Bone marrow (tissue), 2 donors: ENCODE results near the gene PEG3.
"Not testable (repeated sequence)": the region's sequence is repeated elsewhere in the genome, so short reads cannot be mapped to it uniquely, and the experiment has no call there.

Experiments
- DNase-seq, 2 donors: peaks; one replicate each; lab custom pipeline; 2025; lab: John Stamatoyannopoulos, UW

Gene PEG3

DNA sequence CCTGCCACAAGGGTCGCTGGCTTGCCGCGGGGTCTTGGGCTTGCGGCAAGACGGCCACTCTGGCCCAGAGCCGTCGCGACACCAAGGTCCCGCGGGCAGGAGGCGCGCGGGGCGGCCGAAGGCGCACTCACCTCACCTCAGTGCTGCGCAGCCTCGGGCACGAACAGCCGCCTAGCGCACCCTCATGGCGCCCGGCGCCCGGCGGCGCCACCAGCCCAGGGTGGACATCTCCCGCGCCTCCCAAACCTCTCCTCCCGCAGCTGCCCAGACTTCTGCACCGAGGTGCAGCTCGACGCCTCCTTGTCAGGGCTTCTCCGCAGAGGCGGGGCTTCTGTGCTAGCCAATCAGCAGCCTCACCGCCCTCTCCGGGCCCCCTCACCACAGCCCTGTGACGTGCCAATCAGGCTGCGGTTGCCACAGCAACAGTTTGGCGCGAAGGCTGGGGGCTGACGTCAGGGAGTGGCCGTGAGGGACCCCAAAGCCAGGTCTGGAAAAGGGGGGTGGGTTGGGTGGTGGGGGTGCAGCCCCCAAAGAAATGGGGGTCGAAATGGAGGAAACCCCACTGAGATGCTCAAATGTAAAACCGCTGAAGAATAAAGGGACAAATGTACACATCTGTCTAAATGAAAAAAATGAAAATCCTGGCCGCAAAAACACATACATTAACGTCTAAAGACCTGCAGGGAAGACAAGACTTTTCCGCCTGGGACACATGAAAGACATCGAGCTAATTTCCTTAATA is at the start of gene PEG3, which contains the start of gene ZIM2:
TSS of gene PEG3 (minus strand) at position 276 of the 742 bp plus-strand sequence. CDS start 16,071 bp downstream, outside the sequence.
TSS of gene ZIM2 (minus strand) at position 276 of the 742 bp plus-strand sequence. CDS start 16,449 bp downstream, outside the sequence.
- DNase-seq, result no peak

DNA sequence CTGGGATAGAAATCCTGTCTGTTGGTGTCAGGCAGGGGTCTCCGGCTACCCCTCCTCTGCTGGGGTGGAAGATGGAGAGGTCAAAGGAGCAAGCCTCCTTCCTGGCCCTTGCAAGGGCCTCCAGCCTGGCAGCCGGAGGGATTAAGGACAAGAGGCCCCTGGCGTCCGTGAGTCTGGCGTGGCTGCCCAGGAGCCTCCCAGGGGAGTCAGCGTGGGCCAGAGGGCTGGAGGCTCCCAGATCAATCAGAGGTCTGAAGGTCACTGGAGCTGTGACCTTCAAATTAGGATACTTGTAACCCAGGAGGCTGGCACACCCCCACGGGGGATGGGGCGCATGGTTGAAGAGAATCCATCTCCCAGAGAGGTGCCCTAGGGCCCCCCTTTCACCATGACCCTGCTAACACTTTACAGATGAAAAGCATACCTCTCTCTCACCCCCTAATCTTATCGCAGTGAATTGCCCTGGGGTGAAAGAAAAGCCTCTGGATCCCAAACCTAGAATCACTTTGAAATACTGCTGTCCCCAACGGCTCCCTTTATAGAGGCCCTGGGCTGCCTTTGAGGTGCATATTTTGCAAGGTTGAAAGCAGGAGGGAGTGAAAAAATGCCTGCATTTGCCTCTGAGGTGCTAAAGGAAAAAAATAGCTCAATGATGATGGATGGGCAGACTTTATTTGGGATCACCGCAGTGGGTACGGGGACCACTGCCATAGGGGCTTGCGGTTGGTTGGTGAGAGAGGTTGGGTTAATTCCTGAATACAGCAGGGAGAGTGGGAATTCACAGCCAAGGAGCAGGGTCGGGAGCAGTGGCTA is 44.9 kb upstream of the PEG3 start:
- no peak for DNase-seq

DNA sequence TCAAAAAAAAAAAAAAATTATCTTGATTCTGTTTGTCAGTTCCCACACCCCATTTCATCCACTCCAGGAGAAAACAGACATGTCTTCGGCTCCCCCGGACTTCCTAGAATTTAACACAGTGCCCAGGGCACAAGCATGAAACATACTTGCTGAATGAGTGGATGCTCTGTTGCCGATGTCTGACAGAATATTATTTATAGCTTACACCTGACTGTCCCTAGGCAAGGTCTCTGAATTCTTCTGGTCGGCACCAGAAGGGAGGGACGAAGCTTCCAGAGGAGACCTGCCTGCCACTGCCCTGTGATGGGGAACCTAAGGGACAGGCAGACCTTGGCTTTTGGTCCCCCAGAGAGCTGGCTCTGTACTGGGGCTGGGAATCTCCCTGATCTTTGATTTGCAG is 43.9 kb upstream of the PEG3 start:
- no peak for DNase-seq

DNA sequence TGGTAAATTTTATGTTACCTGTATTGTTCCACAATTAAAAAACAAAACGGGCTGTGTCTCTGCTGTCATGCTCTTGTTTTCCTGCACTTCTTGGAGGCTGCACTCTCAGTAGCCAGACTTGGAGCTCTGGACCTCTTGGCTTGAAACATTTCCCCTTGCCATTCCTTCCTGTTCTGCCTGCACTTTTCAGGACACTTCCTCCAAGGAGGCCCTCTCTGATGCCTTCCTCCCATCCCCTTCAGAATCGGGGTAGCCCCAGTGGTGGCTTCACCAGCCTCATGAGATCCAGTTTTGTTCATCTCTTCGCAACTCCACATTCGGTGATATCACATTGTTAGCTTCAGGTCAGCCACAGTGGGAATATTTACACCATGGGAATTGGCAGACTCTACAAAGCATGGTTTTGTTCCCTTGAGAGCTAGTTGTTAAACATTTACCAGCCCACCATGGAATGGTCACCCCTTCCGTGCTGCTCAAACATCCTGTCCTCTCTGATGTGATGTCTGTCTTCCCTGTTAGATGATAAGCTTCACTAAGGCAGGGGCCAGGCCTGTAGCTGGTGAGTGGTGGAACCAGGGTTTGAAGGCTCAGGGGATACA is 40.2 kb upstream of the PEG3 start:
- no peak for DNase-seq

DNA sequence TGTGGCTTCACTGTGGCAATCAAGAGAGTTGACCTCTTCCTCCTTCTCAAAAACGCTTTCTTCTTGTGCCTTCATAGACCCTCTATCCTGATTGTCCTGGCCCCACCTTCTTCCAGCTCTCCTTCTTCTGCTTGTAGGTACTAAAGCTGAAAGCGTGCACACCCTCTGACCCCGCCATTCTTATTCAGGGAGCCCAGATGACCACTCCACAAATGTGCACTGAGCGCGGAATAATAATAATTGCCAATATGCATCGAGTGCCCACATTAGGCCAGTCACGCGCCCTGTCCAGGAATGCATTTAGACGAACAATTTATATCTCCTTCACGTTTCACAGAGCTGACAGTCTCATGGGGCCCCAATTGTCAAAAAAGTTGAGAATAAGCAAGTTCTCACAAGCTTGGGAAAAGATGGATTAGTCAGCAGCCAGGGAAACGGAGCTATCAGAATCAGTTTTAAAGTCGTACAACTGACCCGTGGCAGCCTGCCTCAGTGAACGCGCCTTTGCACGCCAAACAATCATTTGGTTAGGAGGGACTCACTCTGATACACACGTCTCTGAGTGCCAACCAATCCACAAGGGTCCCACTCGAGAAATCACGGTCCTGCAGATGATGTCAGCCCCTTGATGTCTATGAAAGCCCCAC is 36.7 kb upstream of the PEG3 start:
- no peak for DNase-seq

DNA sequence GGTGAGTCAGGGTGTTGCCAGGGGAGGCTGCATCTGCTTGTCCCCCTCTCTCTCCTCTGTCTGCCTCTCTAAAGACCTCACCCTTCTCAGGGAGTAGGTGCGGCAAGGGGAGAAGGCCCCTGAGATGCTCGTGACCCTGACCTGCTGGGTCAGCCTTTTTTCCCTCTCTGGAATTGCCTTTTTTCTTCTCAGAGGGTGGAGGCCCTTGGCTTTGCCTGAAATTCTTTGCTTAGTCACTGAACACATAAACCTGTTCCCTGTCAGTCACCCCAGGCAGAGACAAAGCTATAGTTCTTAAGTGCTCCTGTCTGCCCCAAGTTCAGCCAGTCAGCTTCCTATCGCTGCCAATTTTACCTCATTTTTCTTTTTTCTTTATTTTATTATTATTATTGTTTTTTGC is 35.2 kb upstream of the PEG3 start:
- no peak for DNase-seq

DNA sequence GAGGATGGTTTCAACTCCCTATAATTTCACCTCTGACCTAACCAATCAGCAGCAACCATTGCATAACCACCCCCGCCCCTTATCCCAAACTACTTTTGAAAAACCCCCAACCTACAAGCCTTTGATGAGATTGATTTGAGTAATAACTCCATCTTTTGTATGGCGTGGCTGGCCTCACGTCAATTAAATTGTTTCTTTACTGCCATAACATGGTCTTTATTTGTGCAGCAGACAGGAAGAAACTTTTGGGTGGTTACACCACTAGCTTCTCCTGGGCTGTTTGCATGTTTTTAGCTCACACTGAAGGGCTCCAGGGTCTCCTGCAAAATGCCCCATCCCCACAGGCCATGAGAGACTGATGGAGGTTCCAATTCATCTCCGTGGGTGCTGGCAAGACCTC is 34.0 kb upstream of the PEG3 start:
- DNase-seq, result no peak

DNA sequence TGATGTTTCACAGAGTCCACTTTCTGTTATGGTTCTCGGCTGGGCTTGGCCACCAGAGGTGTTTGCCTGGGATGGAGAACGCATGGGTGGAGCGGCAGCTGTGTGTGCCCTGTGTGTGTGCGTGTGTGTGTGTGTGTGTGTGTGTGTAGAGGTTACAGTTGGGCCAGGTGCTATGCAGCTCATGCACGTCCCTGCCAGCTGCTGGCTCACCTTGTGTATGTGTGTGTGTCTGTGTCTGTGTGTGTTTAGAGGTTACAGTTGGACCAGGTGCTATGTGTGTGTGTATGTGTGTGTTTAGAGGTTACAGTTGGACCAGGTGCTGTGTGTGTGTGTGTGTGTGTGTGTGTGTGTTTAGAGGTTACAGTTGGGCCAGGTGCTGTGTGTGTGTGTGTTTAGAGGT is 33.0 kb upstream of the PEG3 start:
- DNase-seq, result no peak

DNA sequence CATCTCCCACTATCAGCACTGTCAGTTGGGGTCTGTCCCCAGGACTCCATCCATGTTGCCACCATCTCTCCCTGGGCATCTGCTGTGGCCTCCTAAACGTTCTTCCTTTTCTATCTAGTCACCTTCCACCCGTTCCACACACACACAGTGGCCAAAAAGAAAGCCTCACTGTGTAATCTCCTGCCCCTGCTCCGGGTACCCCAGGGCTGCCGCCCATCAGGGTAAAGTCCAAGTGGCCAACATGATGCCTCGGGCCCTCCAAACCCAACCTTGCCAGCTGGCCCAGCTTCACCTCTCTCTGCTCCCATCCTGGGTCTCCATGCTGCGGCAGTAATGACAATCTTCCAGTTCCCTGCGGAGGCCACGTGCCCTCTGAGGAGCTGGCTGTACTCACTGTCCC is 29.4 kb upstream of the PEG3 start:
- DNase-seq, result no peak

DNA sequence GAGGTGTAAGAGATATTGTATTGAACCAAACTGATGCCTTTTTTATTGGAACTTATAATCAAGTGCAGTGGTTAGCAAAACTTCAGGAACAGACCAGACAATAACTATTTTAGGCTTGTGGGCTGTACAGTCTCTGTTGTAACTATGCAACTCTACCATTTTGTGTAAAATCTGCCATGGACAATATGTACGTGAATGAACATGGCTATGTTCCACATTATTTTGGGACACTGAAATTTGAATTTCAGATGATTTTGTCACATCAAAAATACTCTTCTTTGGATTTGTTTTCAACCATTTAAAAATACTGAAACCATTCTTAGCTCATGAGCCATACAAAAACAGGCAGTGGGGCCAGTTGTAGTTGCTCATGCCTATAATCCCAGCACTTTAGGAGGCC is 27.9 kb upstream of the PEG3 start:
- no peak for DNase-seq

DNA sequence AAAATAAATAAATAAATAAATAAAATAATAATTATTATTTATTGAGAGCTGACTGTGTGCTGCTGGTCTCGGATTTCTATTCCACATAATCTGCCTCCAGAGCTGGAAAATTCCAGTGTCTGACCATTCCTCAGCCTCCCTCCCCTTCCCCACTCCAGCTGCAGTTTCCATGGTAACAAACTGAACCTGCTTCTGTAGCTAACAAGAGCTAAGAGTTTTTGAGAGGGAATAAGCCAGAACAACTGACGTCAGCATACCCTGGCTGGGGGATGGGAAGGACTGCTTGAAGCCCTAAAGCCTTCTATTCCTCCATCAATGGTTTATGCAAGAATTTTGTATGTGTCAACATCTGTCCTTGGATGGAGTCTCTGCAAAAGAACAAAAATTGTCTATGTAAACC is 26.0 kb upstream of the PEG3 start:
- DNase-seq, result no peak

DNA sequence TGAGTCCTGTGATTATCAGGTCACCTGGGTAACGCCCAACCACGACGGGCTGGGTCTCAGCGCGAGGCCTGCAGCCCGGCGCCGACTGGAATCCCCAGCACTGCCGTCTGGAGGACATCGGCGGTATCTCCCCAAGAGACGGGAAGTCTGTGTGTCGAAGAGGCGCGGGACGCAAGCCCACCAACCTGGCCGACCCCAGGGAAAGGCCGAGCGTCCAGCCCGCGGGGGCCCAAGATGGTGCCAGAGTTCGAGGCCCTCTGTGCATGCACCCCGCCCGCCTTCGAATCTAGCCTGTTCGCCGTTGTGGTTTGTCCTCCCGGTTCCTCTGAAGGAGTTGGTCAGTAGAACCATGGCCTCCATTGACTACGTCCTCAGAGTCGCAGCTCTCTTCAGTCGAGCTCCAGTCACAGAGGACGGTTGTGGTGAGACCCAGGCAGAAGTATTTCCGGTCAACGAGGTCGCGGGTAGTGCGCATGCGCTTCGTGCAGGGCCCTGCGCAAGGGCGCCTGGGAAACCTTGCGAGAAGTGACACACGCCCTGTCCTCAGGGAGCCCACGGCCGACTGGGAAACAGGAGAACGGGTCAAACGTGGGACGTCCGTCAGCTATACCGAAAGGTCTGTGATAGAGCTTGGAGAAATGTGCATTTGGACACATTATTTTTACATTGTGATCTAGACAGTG is 24.1 kb upstream of the PEG3 start:
- no peak for DNase-seq

DNA sequence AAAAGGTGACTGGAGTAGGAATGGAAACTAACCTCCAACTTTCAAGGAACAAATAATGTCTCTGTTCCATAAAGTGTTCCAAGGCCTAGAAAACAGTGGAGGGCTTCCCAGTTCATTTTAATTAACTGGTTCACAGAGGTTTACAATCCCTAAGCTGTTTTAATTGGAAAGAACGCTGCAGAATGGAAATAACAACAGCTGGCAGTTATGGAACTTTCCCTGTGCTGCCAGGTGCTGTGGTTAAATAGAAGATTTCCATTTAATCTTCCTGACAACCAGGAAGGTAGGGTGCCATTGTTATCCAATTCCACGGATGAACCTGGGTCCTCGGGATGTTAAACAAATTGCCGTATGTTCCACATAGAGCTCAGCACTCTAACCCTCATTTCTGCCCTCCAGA is 22.2 kb upstream of the PEG3 start:
- DNase-seq, result no peak

DNA sequence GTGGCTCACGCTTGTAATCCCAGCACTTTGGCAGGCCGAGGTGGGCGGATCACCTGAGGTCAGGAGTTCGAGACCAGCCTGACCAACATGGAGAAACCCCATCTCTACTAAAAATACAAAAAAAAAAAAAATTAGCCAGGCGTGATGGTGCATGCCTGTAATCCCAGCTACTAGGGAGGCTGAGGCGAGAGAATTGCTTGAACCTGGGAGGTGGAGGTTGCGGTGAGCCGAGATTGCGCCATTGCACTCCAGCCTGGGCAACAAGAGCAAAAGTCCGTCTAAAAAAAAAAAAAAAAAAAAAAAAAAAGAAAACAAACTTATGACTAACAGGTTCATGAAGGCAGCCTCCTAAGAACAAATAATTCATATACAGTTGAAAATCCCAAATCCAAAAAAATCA is 19.9 kb upstream of the PEG3 start:
- not testable (repeated sequence) for DNase-seq

DNA sequence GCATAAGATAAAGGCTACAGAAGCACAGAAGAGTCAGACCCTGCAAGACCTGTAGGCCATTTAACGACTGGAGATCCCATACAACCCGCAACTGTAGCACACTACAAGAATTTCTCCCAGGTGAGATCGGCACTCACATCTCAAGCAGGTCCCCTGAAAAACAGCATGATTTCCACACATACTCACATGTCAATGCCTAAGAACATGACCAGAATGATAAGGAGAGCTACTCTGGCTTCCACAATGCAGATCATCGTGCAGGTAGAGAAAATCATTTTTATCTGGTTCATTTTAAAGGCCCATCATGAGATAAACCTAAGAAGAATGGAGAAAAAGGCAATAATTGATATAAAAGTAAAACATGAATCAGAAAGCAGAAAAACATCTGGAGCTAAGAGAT is 17.5 kb upstream of the PEG3 start:
- DNase-seq, result no peak

DNA sequence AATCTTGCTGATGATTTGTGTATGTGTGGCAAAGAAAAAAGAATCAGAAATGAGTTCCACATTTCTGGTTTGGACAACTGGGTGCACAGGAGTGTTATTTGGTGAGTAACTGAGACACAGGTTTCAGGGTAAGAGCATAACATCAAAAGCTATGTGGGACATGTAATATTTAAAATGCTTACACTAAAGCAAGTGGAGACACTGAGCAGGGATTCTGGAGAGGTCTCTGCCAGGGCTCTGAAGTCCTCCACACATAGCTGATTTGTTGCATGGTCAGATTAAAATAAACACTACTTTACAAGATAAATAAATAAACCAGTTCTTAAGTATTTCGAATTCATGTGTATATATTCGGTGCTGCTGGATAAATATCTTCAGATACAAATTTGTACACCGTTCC is 16.3 kb upstream of the PEG3 start:
- DNase-seq, result no peak

DNA sequence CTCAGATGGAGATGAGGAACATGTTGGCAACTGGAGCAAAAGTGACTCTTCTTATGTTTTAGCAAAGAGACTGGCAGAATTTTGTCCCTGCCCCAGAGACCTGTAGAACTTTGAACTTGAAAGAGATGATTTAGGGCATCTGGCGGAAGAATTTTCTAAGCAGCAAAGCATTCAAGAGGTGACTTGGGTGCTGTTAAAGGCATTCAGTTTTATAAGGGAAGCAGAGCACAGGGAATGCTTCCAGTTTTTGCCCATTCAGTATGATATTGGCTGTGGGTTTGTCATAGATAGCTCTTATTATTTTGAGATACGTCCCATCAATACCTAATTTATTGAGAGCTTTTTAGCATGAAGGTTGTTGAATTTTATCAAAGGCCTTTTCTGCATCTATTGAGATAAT is 11.8 kb upstream of the PEG3 start:
- not testable (repeated sequence) for DNase-seq

DNA sequence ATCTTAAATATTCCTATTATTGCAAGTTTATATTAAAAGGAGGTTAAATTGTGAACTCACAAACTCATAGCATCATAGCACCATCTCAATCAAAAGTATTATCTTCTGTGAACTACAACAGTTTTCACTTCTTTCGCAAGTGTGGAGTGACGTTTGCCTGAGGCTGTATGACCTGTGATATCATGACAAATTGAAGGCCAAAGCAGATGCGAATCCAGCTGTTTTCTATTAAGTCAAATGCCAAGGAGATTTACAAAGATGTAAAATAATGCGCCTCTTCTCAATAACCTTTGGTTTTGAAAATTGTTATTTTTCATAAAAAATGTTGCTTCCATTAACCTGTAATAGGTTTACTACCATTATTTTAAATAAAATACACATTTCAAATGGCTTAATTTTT is 7.6 kb upstream of the PEG3 start:
- DNase-seq, result no peak

DNA sequence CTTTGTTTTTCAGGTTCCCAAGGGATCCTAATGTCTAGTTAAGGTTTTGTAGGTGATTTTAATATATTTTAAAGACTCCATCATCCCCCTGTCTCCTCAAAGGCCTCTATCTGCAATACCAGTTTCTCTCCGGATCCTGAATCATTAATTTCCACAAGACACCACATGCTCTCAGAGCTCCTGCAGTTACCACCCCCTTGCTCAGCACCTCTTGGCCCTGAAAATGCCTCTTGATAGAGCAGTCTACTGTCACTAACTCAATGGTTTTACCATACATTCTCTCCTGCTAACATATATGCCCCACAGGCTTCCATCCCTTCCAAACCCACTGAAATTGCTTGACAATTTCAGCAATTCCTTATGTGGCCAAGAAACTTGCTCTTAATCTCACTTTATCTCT is 1.9 kb upstream of the PEG3 start:
- DNase-seq, result no peak

DNA sequence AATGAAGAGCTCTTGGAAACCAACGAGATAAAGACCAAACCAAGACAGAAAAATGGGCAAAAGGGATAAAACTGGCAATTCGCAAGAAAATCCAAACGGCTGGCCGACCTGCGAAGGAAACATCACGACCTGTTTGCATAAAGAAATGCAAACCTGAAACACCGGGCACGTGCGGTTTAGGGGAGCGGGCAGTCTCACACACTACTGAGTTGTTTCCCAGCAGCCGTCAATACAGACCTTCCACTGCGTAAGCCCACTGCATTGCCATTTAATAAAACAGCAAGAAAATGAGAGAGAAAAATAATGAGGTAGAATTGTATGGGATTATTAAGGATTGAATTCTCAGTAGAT is 642 bp upstream of the PEG3 start:
- DNase-seq, result no peak

DNA sequence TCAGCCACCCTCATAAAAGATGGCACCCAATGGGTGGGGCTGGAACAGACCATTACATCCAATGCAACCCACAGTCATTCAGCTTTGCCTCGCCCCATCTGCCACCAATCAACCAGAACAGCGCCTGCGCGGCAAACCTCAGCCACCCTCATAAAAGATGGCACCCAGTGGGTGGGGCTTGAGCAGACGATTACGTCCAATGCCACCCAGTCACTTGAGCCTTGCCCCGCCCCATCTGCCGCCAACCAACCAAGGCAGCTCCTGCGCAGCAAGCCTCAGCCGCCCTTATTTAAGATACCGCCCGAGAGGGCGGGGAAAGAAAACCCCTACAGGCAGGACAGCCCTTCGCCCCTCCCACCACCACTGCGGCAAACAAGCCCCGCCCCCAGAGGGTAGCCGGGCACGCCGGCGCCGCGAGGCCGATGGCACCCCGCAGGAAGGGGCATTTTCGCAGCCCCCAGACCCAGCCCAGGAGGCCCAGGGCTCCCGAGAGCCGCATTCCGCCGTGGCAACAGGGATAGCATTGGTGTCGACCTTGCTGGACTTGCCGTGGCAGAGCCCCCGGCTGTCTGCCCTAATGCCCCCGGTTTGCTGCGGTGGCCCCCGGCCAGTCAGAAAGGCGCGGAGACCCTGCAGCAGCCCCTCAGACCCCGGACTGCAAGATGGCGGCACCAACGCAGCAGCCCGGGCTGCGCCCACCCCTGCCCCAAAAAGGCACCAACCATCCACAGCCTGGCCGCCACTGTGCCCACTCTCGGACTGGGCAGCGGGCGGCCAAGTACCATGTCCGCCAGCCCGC is 675 bp downstream of the PEG3 start:
- DNase-seq, result no peak
